ENCODE data around the gene GID8.

Gene GID8

GRCh38 chr20:62959998-62960436 is 22.1 kb downstream of the GID8 start:
- DNase-seq = no peak

- DNase-seq = peak; percentile 30
Measured at GRCh38 chr20:62960446-62961309, 22.7 kb downstream of the GID8 start.

GRCh38 chr20:62961310-62961783 is 23.4 kb downstream of the GID8 start:
- DNase-seq = peak; percentile 37

GRCh38 chr20:62961799-62962198 is 23.9 kb downstream of the GID8 start:
- DNase-seq = no peak

GRCh38 chr20:62962221-62962879 is 24.4 kb downstream of the GID8 start:
- DNase-seq = peak; percentile 1

- peak; percentile 1 for DNase-seq
Measured at GRCh38 chr20:62962891-62963613, 25.1 kb downstream of the GID8 start.

- DNase-seq = peak; percentile 0
Measured at GRCh38 chr20:62963614-62964397, 25.9 kb downstream of the GID8 start.

GRCh38 chr20:62964700-62965099 is 26.8 kb downstream of the GID8 start:
- DNase-seq = peak; percentile 1

GRCh38 chr20:62965363-62965771 is 27.4 kb downstream of the GID8 start:
- DNase-seq = no peak

GRCh38 chr20:62966212-62967148 is 28.5 kb downstream of the GID8 start:
- peak; percentile 1 for DNase-seq

GRCh38 chr20:62967149-62967501 is 29.2 kb downstream of the GID8 start:
- no peak for DNase-seq

- no peak for DNase-seq
Measured at GRCh38 chr20:62967628-62968351, 29.8 kb downstream of the GID8 start.

GRCh38 chr20:62968378-62969178 is 30.6 kb downstream of the GID8 start:
- no peak for DNase-seq

GRCh38 chr20:62969179-62969760 is 31.3 kb downstream of the GID8 start:
- no peak for DNase-seq

- DNase-seq = no peak
Measured at GRCh38 chr20:62969939-62970306, 32.0 kb downstream of the GID8 start.

- DNase-seq = no peak
Measured at GRCh38 chr20:62970307-62971210, 32.6 kb downstream of the GID8 start.

- no peak for DNase-seq
Measured at GRCh38 chr20:62971211-62971949, 33.4 kb downstream of the GID8 start.

Data from retina (tissue), 1 donor.